Measurements from ENCODE around the gene SEC14L3.

SEC14L3 gene

DNA sequence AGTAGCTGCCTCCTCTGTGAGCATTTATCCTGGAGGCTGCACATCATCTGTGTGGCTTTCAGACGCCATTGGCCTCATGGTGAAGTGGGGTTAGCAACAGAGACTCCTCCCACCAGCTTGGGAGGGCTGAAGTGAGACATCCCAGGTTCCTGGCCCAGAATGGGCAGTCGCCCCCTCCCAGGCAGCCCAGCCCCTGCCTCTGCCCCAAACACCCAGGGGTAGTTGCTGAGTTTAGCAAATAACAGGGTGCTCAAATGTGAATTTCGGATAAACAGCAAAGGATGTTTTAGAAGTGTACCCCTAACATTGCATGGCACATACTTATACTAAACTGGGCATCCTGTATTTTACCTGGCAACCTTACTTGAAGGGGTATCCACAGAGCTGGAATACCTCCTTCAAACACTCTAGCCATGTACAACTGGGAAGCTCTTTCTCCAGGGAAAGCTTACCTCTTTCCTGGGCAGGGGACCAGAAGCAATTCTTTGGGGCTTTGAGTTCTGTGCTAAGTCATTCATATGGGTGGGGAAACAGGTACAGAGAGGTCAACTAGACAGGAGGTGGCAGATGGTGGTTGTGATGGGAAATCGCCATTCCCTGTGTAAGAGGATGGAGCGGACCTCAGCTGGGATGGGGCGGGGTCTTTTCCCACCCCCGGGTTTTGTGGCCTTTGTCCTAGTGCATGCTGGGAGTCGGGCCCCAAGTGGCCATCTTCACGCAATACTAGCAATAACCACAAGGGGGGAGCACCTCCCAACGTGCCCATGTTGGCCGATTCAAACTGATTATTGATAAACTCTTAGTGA lies 27.0 kb downstream of the SEC14L3 start:
- ChIA-PET POLR2A (ENCODE audit: low non-redundant PET) (no interaction called here), CTCF (no interaction called here)
- TF ChIP-seq, protein P1, sequence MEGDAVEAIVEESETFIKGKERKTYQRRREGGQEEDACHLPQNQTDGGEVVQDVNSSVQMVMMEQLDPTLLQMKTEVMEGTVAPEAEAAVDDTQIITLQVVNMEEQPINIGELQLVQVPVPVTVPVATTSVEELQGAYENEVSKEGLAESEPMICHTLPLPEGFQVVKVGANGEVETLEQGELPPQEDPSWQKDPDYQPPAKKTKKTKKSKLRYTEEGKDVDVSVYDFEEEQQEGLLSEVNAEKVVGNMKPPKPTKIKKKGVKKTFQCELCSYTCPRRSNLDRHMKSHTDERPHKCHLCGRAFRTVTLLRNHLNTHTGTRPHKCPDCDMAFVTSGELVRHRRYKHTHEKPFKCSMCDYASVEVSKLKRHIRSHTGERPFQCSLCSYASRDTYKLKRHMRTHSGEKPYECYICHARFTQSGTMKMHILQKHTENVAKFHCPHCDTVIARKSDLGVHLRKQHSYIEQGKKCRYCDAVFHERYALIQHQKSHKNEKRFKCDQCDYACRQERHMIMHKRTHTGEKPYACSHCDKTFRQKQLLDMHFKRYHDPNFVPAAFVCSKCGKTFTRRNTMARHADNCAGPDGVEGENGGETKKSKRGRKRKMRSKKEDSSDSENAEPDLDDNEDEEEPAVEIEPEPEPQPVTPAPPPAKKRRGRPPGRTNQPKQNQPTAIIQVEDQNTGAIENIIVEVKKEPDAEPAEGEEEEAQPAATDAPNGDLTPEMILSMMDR (conservative IDR thresholded peaks at IDR 0.05; ENCODE audit: low read depth): peak; percentile 64
- no peak overlapping the region for H3K27ac ChIP-seq
- DNase-seq (ENCODE audit: low spot score): peak; percentile 65

DNA sequence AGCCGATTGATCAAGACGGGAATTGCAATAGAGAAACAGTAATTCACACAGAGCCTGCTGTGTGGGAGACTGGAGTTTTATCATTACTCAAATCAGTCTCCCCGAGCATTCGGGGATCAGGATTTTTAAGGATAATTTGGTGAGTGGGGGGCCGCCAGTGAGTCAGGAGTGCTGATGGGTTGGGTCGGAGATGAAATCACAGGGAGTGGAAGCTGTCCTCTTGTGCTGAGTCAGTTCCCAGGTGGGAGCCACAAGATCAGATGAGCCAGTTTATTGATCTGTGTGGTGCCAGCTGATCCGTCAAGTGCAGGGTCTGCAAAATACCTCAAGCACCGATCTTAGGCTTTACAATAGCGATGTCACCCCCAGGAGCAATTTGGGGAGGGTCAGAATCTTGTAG lies 30.7 kb downstream of the SEC14L3 start:
- DNase-seq (ENCODE audit: low spot score): no peak
- H3K27ac ChIP-seq: no peak overlapping the region
- ChIA-PET CTCF (interaction anchor here (0.7 kb wide), 1 partner anchor 360 kb away, joined by 4 read pairs; no protein-coding TSS in a partner anchor), POLR2A (ENCODE audit: low non-redundant PET) (no interaction called here)
- TF ChIP-seq, protein P1 (conservative IDR thresholded peaks at IDR 0.05; ENCODE audit: low read depth): no peak

DNA sequence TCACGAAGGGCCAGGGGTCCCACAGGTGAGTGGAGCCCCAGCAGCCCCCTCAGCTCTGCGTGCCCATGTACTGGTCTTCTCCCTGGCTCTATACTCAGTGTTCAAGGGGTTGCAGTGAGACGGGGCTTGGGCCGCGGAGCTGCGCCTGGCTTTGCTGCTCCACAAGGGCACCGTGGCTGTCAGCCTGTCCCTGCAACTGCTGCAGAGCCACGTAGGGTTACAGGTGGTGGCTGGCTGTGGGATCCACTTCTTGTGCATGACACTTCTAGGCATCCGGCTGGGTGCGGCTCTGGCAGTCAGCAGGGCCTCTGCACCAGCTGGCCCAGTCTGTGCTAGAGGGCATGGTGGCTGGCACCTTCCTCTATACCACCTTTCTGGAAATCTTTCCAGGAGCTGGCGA lies 32.0 kb downstream of the SEC14L3 start:
- ChIA-PET POLR2A (ENCODE audit: low non-redundant PET) (no interaction called here), CTCF (no interaction called here)
- no peak overlapping the region for H3K27ac ChIP-seq
- no peak for DNase-seq (ENCODE audit: low spot score)
- TF ChIP-seq, protein P1 (conservative IDR thresholded peaks at IDR 0.05; ENCODE audit: low read depth): no peak

DNA sequence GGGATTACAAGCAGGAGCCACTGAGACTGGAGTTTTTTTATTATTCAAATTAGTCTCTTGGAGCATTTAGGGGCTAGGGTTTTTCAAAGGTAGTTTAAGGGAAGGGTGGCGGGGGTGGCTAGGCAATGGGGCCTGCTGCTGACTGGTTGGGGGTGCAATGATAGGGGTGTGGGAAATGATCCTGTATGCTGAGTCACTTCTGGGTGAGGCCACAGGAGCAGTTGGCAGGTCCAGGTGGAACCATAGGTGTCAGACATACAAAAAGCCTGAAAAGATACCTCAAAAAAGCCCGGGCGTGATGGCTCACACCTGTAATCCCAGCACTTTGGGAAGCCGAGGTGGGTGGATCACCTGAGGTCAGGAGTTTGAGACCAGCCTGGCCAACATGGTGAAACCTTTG lies 32.6 kb downstream of the SEC14L3 start:
- TF ChIP-seq, protein P1 (conservative IDR thresholded peaks at IDR 0.05; ENCODE audit: low read depth): no peak
- H3K27ac ChIP-seq: no peak overlapping the region
- no peak for DNase-seq (ENCODE audit: low spot score)
- CTCF ChIA-PET: no interaction called here
- POLR2A ChIA-PET (ENCODE audit: low non-redundant PET): no interaction called here

DNA sequence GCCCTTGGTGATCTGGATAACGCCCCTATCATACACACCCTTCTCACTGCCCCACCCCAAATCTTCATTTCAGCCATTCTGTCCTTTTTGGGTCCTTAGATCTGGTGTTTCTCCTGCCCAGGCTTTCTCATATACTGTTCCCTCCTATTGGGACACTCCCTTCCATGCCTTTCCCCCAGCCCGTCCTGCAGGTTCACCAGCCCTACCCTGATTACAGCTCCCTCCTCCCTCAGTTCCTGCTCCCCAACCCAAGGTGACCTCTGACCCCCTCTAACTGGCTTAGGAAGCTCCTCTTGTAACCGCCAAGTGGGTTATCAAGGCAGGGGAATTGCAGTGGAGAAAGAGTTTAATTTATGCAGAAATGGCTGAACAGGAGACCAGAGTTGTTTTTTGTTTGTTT lies 33.3 kb downstream of the SEC14L3 start:
- TF ChIP-seq, protein P1 (conservative IDR thresholded peaks at IDR 0.05; ENCODE audit: low read depth): no peak
- ChIA-PET CTCF (no interaction called here), POLR2A (ENCODE audit: low non-redundant PET) (no interaction called here)
- no peak overlapping the region for H3K27ac ChIP-seq
- DNase-seq (ENCODE audit: low spot score): no peak

DNA sequence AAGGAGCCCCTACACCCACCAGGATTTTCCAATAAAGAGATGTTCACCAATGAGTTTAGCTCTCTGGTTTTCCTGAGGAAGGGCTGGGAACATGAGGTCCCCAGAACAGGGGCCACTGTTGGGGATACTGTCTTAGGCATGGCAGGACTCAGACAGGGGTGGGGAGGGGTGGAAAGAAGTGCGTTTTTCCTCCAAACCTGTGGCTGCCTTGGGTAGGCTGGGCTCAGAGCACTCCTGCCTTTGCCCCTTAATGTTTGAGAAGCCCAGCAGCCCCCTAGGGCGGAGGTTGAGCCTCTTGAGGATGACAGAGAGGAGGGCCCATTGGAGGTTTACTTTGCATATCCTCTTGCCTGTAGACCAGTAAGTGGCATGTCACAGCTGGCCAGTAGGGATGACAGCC lies 35.6 kb downstream of the SEC14L3 start:
- peak overlapping the region; percentile 54 for H3K27ac ChIP-seq
- ChIA-PET CTCF (interaction anchor here (0.6 kb wide), 1 partner anchor 8 kb away, joined by 4 read pairs; no protein-coding TSS in a partner anchor), POLR2A (ENCODE audit: low non-redundant PET) (no interaction called here)
- DNase-seq (ENCODE audit: low spot score): no peak
- TF ChIP-seq, protein P1 (conservative IDR thresholded peaks at IDR 0.05; ENCODE audit: low read depth): no peak
